H9 (cell line): Measurements from ENCODE around the gene ATN1. TPM values are rescaled to one million over a fixed set of nuclear protein-coding genes. Genes with fewer than 3 reads are reported as not detected.
"Not testable (repeated sequence)": the region's sequence is repeated elsewhere in the genome, so short reads cannot be mapped to it uniquely, and the experiment has no call there.

Experiments used
- DNase-seq: peaks from one replicate; pipeline ENCODE4 v3.0.0-alpha.2; 2017
- H2AFZ ChIP-seq: one replicate; pipeline ENCODE4 v1.6.1; 2013; ENCODE audit warnings: mild to moderate bottlenecking, low read length, control low read depth, moderate library complexity
- H2AK5ac ChIP-seq: 2 replicates; pipeline ENCODE4 v1.6.1; 2013; ENCODE audit warnings: low read length, control low read depth, mixed read lengths; ENCODE audit not compliant: insufficient read length
- H2BK120ac ChIP-seq: one replicate; pipeline ENCODE4 v1.6.1; 2013; ENCODE audit warnings: low read depth, mild to moderate bottlenecking, low read length, control low read depth, inconsistent platforms; ENCODE audit not compliant: poor library complexity, severe bottlenecking
- H2BK12ac ChIP-seq: 2 replicates; pipeline ENCODE4 v1.6.1; 2013; ENCODE audit warnings: low read length, control low read depth, mixed read lengths, low read depth; ENCODE audit not compliant: insufficient read length
- H2BK15ac ChIP-seq: 2 replicates; pipeline ENCODE4 v1.6.1; 2013; ENCODE audit warnings: low read depth, low read length, control low read depth
- H2BK20ac ChIP-seq: one replicate; pipeline ENCODE4 v1.6.1; 2013; ENCODE audit warnings: low read depth, mild to moderate bottlenecking, low read length, control low read depth, inconsistent platforms; ENCODE audit not compliant: poor library complexity, severe bottlenecking
- H2BK5ac ChIP-seq: 2 replicates; pipeline ENCODE4 v1.6.1; 2013; ENCODE audit warnings: low read length, control low read depth, mixed read lengths; ENCODE audit not compliant: insufficient read length
- H3K14ac ChIP-seq: 2 replicates; pipeline ENCODE4 v1.6.1; 2013; ENCODE audit warnings: low read length, control low read depth; ENCODE audit not compliant: insufficient read depth
- H3K18ac ChIP-seq: 2 replicates; pipeline ENCODE4 v1.6.1; 2013; ENCODE audit warnings: low read depth, mild to moderate bottlenecking, mixed read lengths, low read length, control low read depth; ENCODE audit not compliant: insufficient read length
- H3K23ac ChIP-seq: 2 replicates; pipeline ENCODE4 v1.6.1; 2013; ENCODE audit warnings: low read length, control low read depth, mixed read lengths, low read depth; ENCODE audit not compliant: insufficient read length
- H3K23me2 ChIP-seq: 2 replicates; pipeline ENCODE4 v1.6.1; 2013; ENCODE audit warnings: low read depth, mild to moderate bottlenecking, mixed read lengths, low read length, control low read depth; ENCODE audit not compliant: insufficient read length, poor library complexity, severe bottlenecking
- H3K27ac ChIP-seq: 2 replicates; pipeline ENCODE4 v1.5.1; 2013; ENCODE audit warnings: low read length, control low read depth, mixed read lengths, low read depth; ENCODE audit not compliant: insufficient read length
- H3K27me3 ChIP-seq: 2 replicates; pipeline ENCODE4 v1.6.1; 2013; ENCODE audit warnings: low read length, control low read depth, inconsistent platforms; ENCODE audit not compliant: insufficient read depth
- H3K4ac ChIP-seq: 2 replicates; pipeline ENCODE4 v1.6.1; 2013; ENCODE audit warnings: low read depth, mild to moderate bottlenecking, control low read depth, inconsistent platforms, low read length, moderate library complexity
- H3K4me1 ChIP-seq: 2 replicates; pipeline ENCODE4 v1.6.1; 2013; ENCODE audit warnings: low read length, control low read depth, inconsistent platforms; ENCODE audit not compliant: insufficient read depth
- H3K4me2 ChIP-seq: 2 replicates; pipeline ENCODE4 v1.6.1; 2013; ENCODE audit warnings: low read length, control low read depth, mixed read lengths; ENCODE audit not compliant: insufficient read length, insufficient read depth
- H3K56ac ChIP-seq: 2 replicates; pipeline ENCODE4 v1.6.1; 2013; ENCODE audit warnings: low read depth, mild to moderate bottlenecking, mixed read lengths, low read length, control low read depth; ENCODE audit not compliant: insufficient read length
- H3K79me1 ChIP-seq: 2 replicates; pipeline ENCODE4 v1.6.1; 2013; ENCODE audit warnings: low read depth, mild to moderate bottlenecking, moderate library complexity, low read length, control low read depth, inconsistent platforms; ENCODE audit not compliant: insufficient read depth, poor library complexity, severe bottlenecking
- H3K79me2 ChIP-seq: 2 replicates; pipeline ENCODE4 v1.6.1; 2013; ENCODE audit warnings: low read length, control low read depth, inconsistent platforms; ENCODE audit not compliant: insufficient read depth
- H3K9ac ChIP-seq: 2 replicates; pipeline ENCODE4 v1.6.1; 2013; ENCODE audit warnings: low read length, control low read depth, mixed read lengths; ENCODE audit not compliant: insufficient read length; ENCODE audit errors: extremely low read depth
- H3K9me3 ChIP-seq: one replicate; pipeline ENCODE4 v1.6.1; 2013; ENCODE audit warnings: low read depth, low read length, inconsistent platforms; ENCODE audit not compliant: control insufficient read depth
- H3T11ph ChIP-seq: one replicate; pipeline ENCODE4 v1.6.1; 2013; ENCODE audit warnings: mild to moderate bottlenecking, low read length, control low read depth, inconsistent platforms
- H4K20me1 ChIP-seq: one replicate; pipeline ENCODE4 v1.6.1; 2013; ENCODE audit not compliant: control insufficient read depth, insufficient read length, insufficient read depth
- H4K5ac ChIP-seq: 2 replicates; pipeline ENCODE4 v1.6.1; 2013; ENCODE audit warnings: low read depth, mild to moderate bottlenecking, mixed read lengths, low read length, control low read depth; ENCODE audit not compliant: insufficient read length
- H4K8ac ChIP-seq: replicated peaks from 2 replicates; pipeline ENCODE4 v1.6.1; 2013; ENCODE audit warnings: low read length, control low read depth, mixed read lengths, low read depth; ENCODE audit not compliant: insufficient read length
- H4K91ac ChIP-seq: 2 replicates; pipeline ENCODE4 v1.6.1; 2013; ENCODE audit warnings: low read depth, mild to moderate bottlenecking, moderate library complexity, mixed read lengths, low read length, control low read depth; ENCODE audit not compliant: insufficient read length
- H3K27ac Mint-ChIP-seq, 3 experiments: 2 replicates in 2 of 3; 3 replicates in 1 of 3; pipeline ENCODE4 v1.8.0; 2020 to 2021; ENCODE audit warnings: mixed read lengths in 3 of 3, mild to moderate bottlenecking in 1 of 3, moderate library complexity in 1 of 3
- H3K27me3 Mint-ChIP-seq: 2 replicates; pipeline ENCODE4 v1.8.0; 2021; ENCODE audit warnings: low read depth, mild to moderate bottlenecking, moderate library complexity, mixed read lengths
- H3K36me3 Mint-ChIP-seq, 3 experiments: 2 replicates in 2 of 3; 3 replicates in 1 of 3; pipeline ENCODE4 v1.8.0; 2020 to 2021; ENCODE audit warnings: low read depth in 3 of 3, mixed read lengths in 3 of 3; ENCODE audit not compliant: insufficient read depth in 1 of 3
- H3K4me1 Mint-ChIP-seq, 2 experiments: 2 replicates each; pipeline ENCODE4 v1.8.0; 2020; ENCODE audit warnings: mixed read lengths in 2 of 2
- H3K4me3 Mint-ChIP-seq, 2 experiments: 2 replicates in 1 of 2; 3 replicates in 1 of 2; pipeline ENCODE4 v1.8.0; 2020 to 2021; ENCODE audit warnings: mild to moderate bottlenecking in 2 of 2, mixed read lengths in 2 of 2, moderate library complexity in 1 of 2
- H3K9me3 Mint-ChIP-seq, 2 experiments: 2 replicates in 1 of 2; 3 replicates in 1 of 2; pipeline ENCODE4 v1.8.0; 2020; ENCODE audit warnings: mild to moderate bottlenecking in 2 of 2, mixed read lengths in 2 of 2, moderate library complexity in 1 of 2
- CTCF ChIP-seq: fragments of 200-600 bp; sonication (generic); conservative IDR thresholded peaks from 3 replicates; pipeline ENCODE4 v1.8.0; 2021; ENCODE audit warnings: antibody characterized with exemption, mild to moderate bottlenecking
- WGBS: extraction: QIAGEN DNeasy Blood & Tissue Kit; methylation state at CpG from one replicate; pipeline ENCODE4 v1.1.7; 2013; ENCODE audit warnings: missing lambda C conversion rate, low lambda C conversion rate, mixed read lengths; ENCODE audit not compliant: insufficient read length; ENCODE audit errors: extremely low coverage; 5-methylcytosine and 5-hydroxymethylcytosine counted together
- long read RNA-seq: library from polyadenylated mRNA; unstranded; transcript quantifications from one replicate; pipeline ENCODE4 v2.0.0, GENCODE V29; 2020
- total RNA-seq: library from RNA; stranded (reverse); gene quantifications from 2 replicates; pipeline ENCODE4 v1.2.1, GENCODE V29; 2021

The ATN1 gene
- total RNA-seq, result 97.9 and 103 TPM in 2 replicates
- long read RNA-seq, partial matches to known transcripts, result 14 of 20 reads
- long read RNA-seq, other reads (novel, unspliced or antisense), result 6 of 20 reads

- Mint-ChIP-seq H3K4me1 (peaks cover 61 to 65% of the 10 kb centered on the region in 2 experiments), H3K36me3 (peaks cover 9 to 41% (median 23%) of the 10 kb centered on the region in 3 experiments; a peak in 6 of 7 replicates), H3K27ac (peak within 1 kb of the TSS; percentile 98 to 100 (median 99)), H3K27me3 (peaks cover 1% of the 10 kb centered on the region; the same call in 1 of the 2 replicates), H3K9me3 (peaks cover 0 to 2% of the 10 kb centered on the region in 2 experiments; a peak in 1 of 5 replicates), H3K4me3 (peak within 1 kb of the TSS; percentile 96 to 98)
- no peak for TF ChIP-seq CTCF
- Histone ChIP-seq H2AK5ac (no peak within 1 kb of the TSS), H3K56ac (no peak within 1 kb of the TSS), H4K91ac (no peak within 1 kb of the TSS), H2BK15ac (no peak within 1 kb of the TSS), H3K4ac (no peak within 1 kb of the TSS), H3T11ph (no peak within 1 kb of the TSS), H4K5ac (no peak within 1 kb of the TSS), H3K79me1 (no peaks in the 10 kb centered on the region), H2BK120ac (no peak within 1 kb of the TSS), H3K18ac (peak within 1 kb of the TSS; percentile 85), H2BK5ac (no peak within 1 kb of the TSS), H3K9ac (peak within 1 kb of the TSS; percentile 60), H3K23ac (no peak within 1 kb of the TSS), H3K23me2 (peaks cover 30% of the 10 kb centered on the region), H2BK20ac (no peak within 1 kb of the TSS), H3K4me2 (peak within 1 kb of the TSS; percentile 97), H3K14ac (peak within 1 kb of the TSS; percentile 38), H3K27me3 (no peaks in the 10 kb centered on the region), H2BK12ac (no peak within 1 kb of the TSS), H3K4me1 (peaks cover 3% of the 10 kb centered on the region; the same call in 1 of the 2 replicates), H3K27ac (no peak within 1 kb of the TSS), H3K9me3 (no peaks in the 10 kb centered on the region), H2AFZ (no peak within 1 kb of the TSS), H4K8ac (no peak within 1 kb of the TSS), H3K79me2 (peaks cover 24% of the 10 kb centered on the region; the same call in 1 of the 2 replicates), H4K20me1 (no peaks in the 10 kb centered on the region)
- no CpG with 5 or more reads among the region's 66 CpGs for WGBS
- peak; percentile 88 for DNase-seq
Measured at GRCh38 chr12:6927379-6928021, at the start of gene ATN1. Gene ATN1 (plus strand): TSS chr12:6927959. CDS start chr12:6934002, 6,043 bp downstream.

GRCh38 chr12:6879824-6880223 is 47.9 kb upstream of the ATN1 start:
- H3K27ac Mint-ChIP-seq, result peak overlapping the region in 2 of 3 experiments; percentile 36 to 39; a peak in 1 of 7 replicates
- H3K4me1 ChIP-seq, H3K23me2 ChIP-seq, H3K18ac ChIP-seq, H2BK20ac ChIP-seq, H3K9ac ChIP-seq, H3K9me3 ChIP-seq, H3K79me2 ChIP-seq, H3K56ac ChIP-seq, H3K27ac ChIP-seq, H3K14ac ChIP-seq, H2BK12ac ChIP-seq, H2BK5ac ChIP-seq, H3T11ph ChIP-seq, H4K5ac ChIP-seq, H3K4me3 Mint-ChIP-seq, H3K4me2 ChIP-seq, H3K27me3 ChIP-seq, H3K27me3 Mint-ChIP-seq, H3K9me3 Mint-ChIP-seq, H3K4me1 Mint-ChIP-seq, H2BK120ac ChIP-seq, H4K8ac ChIP-seq, H2AK5ac ChIP-seq, H3K79me1 ChIP-seq, DNase-seq, H4K20me1 ChIP-seq, H3K23ac ChIP-seq, H4K91ac ChIP-seq, H3K4ac ChIP-seq, H2AFZ ChIP-seq: not testable (repeated sequence)
- no CpG with 5 or more reads among the region's 11 CpGs for WGBS
- peak overlapping the region; percentile 9; the same call in 1 of the 2 replicates for H2BK15ac ChIP-seq
- peaks cover 2 to 45% (median 30%) of the 10 kb centered on the region in 3 experiments; a peak in 4 of 7 replicates for H3K36me3 Mint-ChIP-seq
